H1 (cell line): ENCODE results near the gene FAM216A. TPM values are rescaled to one million over a fixed set of nuclear protein-coding genes. Genes with fewer than 3 reads are reported as not detected.

Experiments
- CEBPB ChIP-seq: IDR thresholded peaks from 2 replicates; pipeline ENCODE4 v1.6.1; 2012; ENCODE audit warnings: low read depth, low read length
- GABPA ChIP-seq: IDR thresholded peaks from 2 replicates; pipeline ENCODE4 v1.6.1; 2011; ENCODE audit warnings: mild to moderate bottlenecking, low read length, moderate library complexity, borderline replicate concordance; ENCODE audit not compliant: insufficient read depth
- KDM1A ChIP-seq: fragments of 200-600, 300-600 bp; sonication (generic); IDR thresholded peaks from 2 replicates; pipeline ENCODE4 v1.7.1; 2016; ENCODE audit warnings: mild to moderate bottlenecking, low read length, borderline replicate concordance
- POLR2AphosphoS5 ChIP-seq: IDR thresholded peaks from 2 replicates; pipeline ENCODE4 v1.6.1; 2011; ENCODE audit warnings: low read depth, low read length
- SUZ12 ChIP-seq: fragments of 200-600 bp; sonication (generic); IDR thresholded peaks from 2 replicates; pipeline ENCODE4 v1.6.1; 2012; ENCODE audit warnings: mild to moderate bottlenecking, inconsistent platforms, low read length, moderate library complexity, mixed read lengths
- polyA plus RNA-seq, 7 experiments: library from polyadenylated mRNA; depleted of rRNA in 3 of 7; stranded (reverse) in 5 of 7; unstranded in 2 of 7; fragments of >200 nt in 5 of 7; fragments of 200-250 nt in 2 of 7; gene quantifications; 1 replicate in 5 of 7; 2 replicates in 1 of 7; 4 replicates in 1 of 7; pipeline versions ENCODE4 v1.2.1 to v1.2.3, GENCODE V29; 2011 to 2013; ENCODE audit warnings: missing spikeins in 2 of 7, mixed read lengths in 2 of 7
- total RNA-seq: library from RNA; stranded (reverse); fragmentation: NEBNext Ultra II Directional; extraction: Animal tissue kit (Norgen Biotek cat#: 25700); gene quantifications from 2 replicates; pipeline ENCODE4 v1.2.1, GENCODE V29; 2021
- TF ChIP-seq, protein P1 (sequence below), 3 experiments: IDR thresholded peaks; 1 replicate in 2 of 3; 2 replicates in 1 of 3; pipeline versions ENCODE4 v1.5.1 to v1.6.1; 2011; ENCODE audit warnings: low read length in 3 of 3, mild to moderate bottlenecking in 3 of 3, inconsistent platforms in 2 of 3, low read depth in 1 of 3, moderate library complexity in 1 of 3; ENCODE audit not compliant: insufficient read depth in 1 of 3; ENCODE audit errors: control extremely low read depth in 1 of 3

FAM216A gene
- total and polyA plus RNA-seq, 2 of the 8 experiments (the other 6 are each of a cell fraction or from before 2014, with no cell fraction given): 19.8 to 24.6 TPM

DNA sequence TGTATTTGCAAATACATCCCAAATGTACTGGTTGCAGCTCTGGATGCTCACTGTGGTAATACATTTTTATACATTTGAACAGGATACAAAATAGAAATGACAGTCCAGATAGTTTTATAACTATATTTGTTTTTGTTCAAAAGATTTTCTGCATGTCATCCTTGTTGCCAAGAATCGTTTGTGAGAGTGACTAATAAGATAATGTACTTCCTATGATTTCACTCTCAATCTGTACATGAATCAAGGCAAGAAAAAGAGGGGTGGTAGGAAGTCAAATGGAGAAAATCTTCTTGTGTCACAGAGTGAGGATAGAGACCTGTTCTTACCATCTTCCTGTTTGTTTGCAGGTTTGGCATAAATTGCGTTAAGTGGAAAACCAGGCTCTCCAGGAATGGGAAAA lies 32.4 kb upstream of the FAM216A start (continued):
- TF ChIP-seq, protein P1, sequence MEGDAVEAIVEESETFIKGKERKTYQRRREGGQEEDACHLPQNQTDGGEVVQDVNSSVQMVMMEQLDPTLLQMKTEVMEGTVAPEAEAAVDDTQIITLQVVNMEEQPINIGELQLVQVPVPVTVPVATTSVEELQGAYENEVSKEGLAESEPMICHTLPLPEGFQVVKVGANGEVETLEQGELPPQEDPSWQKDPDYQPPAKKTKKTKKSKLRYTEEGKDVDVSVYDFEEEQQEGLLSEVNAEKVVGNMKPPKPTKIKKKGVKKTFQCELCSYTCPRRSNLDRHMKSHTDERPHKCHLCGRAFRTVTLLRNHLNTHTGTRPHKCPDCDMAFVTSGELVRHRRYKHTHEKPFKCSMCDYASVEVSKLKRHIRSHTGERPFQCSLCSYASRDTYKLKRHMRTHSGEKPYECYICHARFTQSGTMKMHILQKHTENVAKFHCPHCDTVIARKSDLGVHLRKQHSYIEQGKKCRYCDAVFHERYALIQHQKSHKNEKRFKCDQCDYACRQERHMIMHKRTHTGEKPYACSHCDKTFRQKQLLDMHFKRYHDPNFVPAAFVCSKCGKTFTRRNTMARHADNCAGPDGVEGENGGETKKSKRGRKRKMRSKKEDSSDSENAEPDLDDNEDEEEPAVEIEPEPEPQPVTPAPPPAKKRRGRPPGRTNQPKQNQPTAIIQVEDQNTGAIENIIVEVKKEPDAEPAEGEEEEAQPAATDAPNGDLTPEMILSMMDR (IDR thresholded peaks at IDR 0.05; ENCODE audit: control extremely low read depth in 1 of 3, insufficient read depth in 1 of 3, low read depth in 1 of 3, low read length in 3 of 3): no peak
- no peak for TF ChIP-seq SUZ12
- no peak for TF ChIP-seq POLR2AphosphoS5
- TF ChIP-seq KDM1A: no peak
- no peak for TF ChIP-seq CEBPB
- no peak for TF ChIP-seq GABPA
